SK-N-MC (cell line): ENCODE data around the gene LPAR1.

ENCODE experiments used
- DNase-seq: peaks from one replicate; pipeline ENCODE4 v3.0.0-alpha.2; 2011; ENCODE audit warnings: low read depth, low spot score
- H3K27ac ChIP-seq: fragments of 200-600 bp; sonication (generic); 2 replicates; pipeline ENCODE4 v1.5.1; 2016; ENCODE audit warnings: mixed run types
- H3K36me3 ChIP-seq: fragments of 200-600 bp; sonication (generic); 2 replicates; pipeline ENCODE4 v1.6.1; 2017; ENCODE audit warnings: antibody characterized with exemption, low read length, mixed read lengths; ENCODE audit not compliant: insufficient read depth
- H3K4me3 ChIP-seq: fragments of 200-600 bp; sonication (generic); 2 replicates; pipeline ENCODE4 v1.5.1; 2016
- H3K9ac ChIP-seq: fragments of 200-600 bp; sonication (generic); 2 replicates; pipeline ENCODE4 v1.8.0; 2017; ENCODE audit warnings: mixed run types, mixed read lengths; ENCODE audit not compliant: insufficient read length
- H3K9me3 ChIP-seq: fragments of 200-600 bp; sonication (generic); 2 replicates; pipeline ENCODE4 v1.6.1; 2017; ENCODE audit warnings: low read depth, mild to moderate bottlenecking, antibody characterized with exemption, low read length, moderate library complexity, mixed read lengths
- EZH2 ChIP-seq: fragments of 200-600 bp; sonication (generic); IDR thresholded peaks from one replicate; pipeline ENCODE4 v1.6.1; 2017; ENCODE audit warnings: antibody characterized with exemption
- FOXP2 ChIP-seq: optimal IDR thresholded peaks from 2 replicates; pipeline ENCODE3; 2011; ENCODE audit warnings: mild to moderate bottlenecking, moderate library complexity; ENCODE audit not compliant: insufficient read depth; ENCODE audit errors: extremely low read length, control extremely low read depth
- POLR2AphosphoS5 ChIP-seq: IDR thresholded peaks from 2 replicates; pipeline ENCODE4 v1.6.1; 2012; ENCODE audit warnings: mild to moderate bottlenecking, low read depth, low read length, borderline replicate concordance

LPAR1 gene

GRCh38 chr9:110936237-110936636, 102.0 kb downstream of the LPAR1 start:
- peaks cover 26% of the 10 kb centered on the region for H3K36me3 ChIP-seq

GRCh38 chr9:110935829-110936228, 102.4 kb downstream of the LPAR1 start:
- H3K36me3 ChIP-seq, result peaks cover 26% of the 10 kb centered on the region
- no peak overlapping the region for H3K27ac ChIP-seq

More at GRCh38 chr9:110936237-110936636, 102.0 kb downstream of the LPAR1 start:
- no peak overlapping the region for H3K4me3 ChIP-seq
- H3K27ac ChIP-seq, result no peak overlapping the region
- no peak for DNase-seq
- no peaks in the 10 kb centered on the region for H3K9me3 ChIP-seq
- no peak overlapping the region for H3K9ac ChIP-seq
- TF ChIP-seq EZH2, result no peak
- TF ChIP-seq POLR2AphosphoS5, result no peak
- no peak for TF ChIP-seq FOXP2

DNA sequence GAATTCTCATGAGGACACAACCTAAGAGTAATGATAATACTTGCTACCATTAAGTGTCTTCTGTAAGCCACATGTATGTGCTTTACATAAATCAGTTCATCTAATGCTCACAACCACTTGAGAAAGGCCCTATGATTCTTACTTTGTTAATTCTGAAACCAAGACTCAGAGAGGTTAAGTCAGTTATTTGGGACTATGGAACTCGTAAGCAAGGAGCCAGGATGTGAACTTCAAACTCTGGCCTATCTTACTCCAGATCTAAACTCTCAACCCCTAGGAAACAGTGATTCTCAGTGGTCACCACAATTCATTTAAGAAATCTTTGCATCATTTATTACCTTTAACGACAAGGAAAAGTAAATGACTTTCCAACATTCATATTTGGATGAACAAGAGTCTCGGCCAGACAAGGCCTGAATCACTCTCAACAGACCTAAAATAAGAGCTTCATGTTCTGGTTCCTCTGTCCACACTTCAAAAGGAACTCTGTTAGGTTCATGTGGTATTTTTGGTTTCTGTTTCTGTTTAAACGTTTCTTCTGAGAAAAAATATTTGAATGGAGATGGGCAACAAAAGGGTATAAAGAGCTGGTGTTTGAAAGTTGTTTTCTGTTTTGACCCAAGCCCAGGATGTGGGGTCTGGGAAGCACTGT, 104.8 kb downstream of the LPAR1 start:
- no peak for TF ChIP-seq POLR2AphosphoS5
- TF ChIP-seq EZH2, result no peak
- no peak for TF ChIP-seq FOXP2
- H3K36me3 ChIP-seq, result peaks cover 17% of the 10 kb centered on the region
- H3K27ac ChIP-seq, result peak overlapping the region; percentile 92
- H3K9ac ChIP-seq, result no peak overlapping the region
- H3K4me3 ChIP-seq, result peak overlapping the region; percentile 45
- H3K9me3 ChIP-seq, result no peaks in the 10 kb centered on the region
- no peak for DNase-seq

More at GRCh38 chr9:110935829-110936228, 102.4 kb downstream of the LPAR1 start:
- Histone ChIP-seq H3K9me3 (no peaks in the 10 kb centered on the region), H3K4me3 (no peak overlapping the region), H3K9ac (no peak overlapping the region)
- TF ChIP-seq POLR2AphosphoS5, result no peak
- DNase-seq, result no peak

DNA sequence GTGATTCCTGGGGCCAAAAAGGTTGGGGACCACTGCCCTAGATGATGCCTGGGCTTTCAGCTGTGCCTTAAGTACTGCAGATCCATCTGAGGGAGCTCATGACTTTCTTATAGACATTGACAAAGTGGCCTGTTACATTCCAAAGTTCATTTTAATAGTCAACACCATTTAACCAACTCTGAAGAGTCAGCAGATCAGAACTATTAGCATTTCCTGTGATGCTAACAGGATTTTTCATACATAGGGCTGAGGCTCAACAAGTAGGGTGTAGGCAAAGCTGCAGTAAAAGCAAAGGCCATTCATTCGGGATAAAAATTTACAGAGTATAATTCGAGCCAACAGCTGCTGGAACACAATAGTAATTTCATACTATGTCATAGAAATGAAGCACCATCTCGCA, 105.4 kb downstream of the LPAR1 start:
- Histone ChIP-seq H3K9ac (no peak overlapping the region), H3K36me3 (peaks cover 12% of the 10 kb centered on the region), H3K9me3 (no peaks in the 10 kb centered on the region), H3K27ac (peak overlapping the region; percentile 92), H3K4me3 (peak overlapping the region; percentile 45)
- peak; percentile 47 for DNase-seq
- TF ChIP-seq EZH2 (no peak), FOXP2 (no peak), POLR2AphosphoS5 (no peak)

DNA sequence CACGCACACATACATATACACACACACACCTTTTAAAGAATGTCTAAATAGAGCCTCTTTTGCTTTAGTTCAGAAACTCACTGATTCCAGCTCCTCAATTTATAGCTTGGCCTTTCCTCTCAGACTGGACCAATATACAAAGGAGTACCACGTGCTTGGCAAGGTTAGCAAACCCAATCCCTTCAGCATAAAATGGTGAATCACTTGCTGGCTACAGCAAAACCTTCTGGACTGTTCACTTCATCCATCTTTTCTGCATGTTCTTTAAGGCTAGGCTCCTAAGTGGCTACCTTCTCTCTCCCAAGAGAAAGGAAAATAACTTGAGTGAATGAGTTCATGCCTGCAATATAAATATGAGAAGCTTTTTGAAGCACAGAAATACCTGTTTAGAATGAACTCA, 109.7 kb downstream of the LPAR1 start:
- TF ChIP-seq EZH2, result no peak
- no peak for TF ChIP-seq POLR2AphosphoS5
- TF ChIP-seq FOXP2, result no peak

DNA sequence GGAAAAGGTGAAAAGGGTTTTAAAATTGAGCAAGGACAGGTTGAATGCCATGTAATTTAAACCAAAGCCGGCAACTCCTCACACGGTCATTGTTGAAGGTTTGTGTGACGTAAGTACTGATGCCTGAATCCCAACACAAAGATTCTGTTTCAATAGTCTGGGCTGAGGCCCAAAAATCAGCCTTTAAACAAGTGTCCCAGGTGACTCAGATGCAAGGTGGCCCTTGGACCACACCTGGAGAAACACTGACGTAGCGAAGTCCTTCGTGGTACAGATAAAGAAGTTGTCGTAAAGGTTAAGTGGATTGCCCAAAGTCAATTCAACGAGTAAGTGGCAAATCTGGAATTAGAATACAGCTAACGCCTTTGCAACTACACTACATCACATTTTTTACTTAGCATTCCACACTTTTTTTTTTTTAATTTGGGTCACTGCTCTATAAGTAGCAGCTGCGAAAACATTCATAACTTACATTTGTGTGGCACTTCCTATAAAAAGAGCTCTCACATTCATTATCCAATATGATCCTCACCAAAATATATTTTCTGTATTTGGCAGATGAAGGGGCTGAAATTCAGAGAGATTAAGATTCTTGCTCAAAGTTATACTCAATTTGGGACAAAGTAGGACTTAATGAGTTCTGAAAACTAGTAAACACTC, 111.3 kb downstream of the LPAR1 start:
- TF ChIP-seq FOXP2 (no peak), POLR2AphosphoS5 (no peak), EZH2 (no peak)
- no peak overlapping the region for H3K4me3 ChIP-seq
- H3K27ac ChIP-seq, result no peak overlapping the region
- no peaks in the 10 kb centered on the region; the same call in 1 of the 2 replicates for H3K9me3 ChIP-seq
- peaks cover 15% of the 10 kb centered on the region; the same call in 1 of the 2 replicates for H3K36me3 ChIP-seq
- H3K9ac ChIP-seq, result peak overlapping the region; percentile 19
- DNase-seq, result no peak

More for the DNA sequence above, 109.7 kb downstream of the LPAR1 start:
- no peak overlapping the region for H3K4me3 ChIP-seq
- H3K9ac ChIP-seq, result no peak overlapping the region
- DNase-seq, result no peak
- peaks cover 15% of the 10 kb centered on the region; the same call in 1 of the 2 replicates for H3K36me3 ChIP-seq
- H3K9me3 ChIP-seq, result no peaks in the 10 kb centered on the region; the same call in 1 of the 2 replicates
- H3K27ac ChIP-seq, result peak overlapping the region; percentile 45; the same call in 1 of the 2 replicates

DNA sequence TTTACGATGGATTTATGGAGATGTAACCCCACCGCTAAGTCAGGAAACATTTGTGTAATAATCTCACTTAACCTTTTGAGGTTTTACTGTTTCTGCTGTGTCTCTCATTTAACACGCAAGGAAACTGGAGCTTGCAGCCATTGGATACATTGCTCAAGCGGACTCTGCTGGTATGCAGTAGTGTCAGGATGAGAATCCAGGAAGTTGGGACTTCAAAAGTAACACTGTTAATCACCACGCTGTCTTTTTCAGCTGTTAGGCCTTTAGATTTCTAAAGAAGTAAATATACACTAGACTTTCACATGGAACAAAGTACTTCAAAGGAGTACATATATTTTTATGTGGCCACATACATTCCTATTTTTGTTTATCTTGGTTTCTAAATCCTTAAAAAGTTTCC, 114.7 kb downstream of the LPAR1 start:
- no peak for TF ChIP-seq EZH2
- no peak for TF ChIP-seq FOXP2
- TF ChIP-seq POLR2AphosphoS5, result no peak
- Histone ChIP-seq H3K27ac (peak overlapping the region; percentile 76), H3K9ac (no peak overlapping the region), H3K9me3 (no peaks in the 10 kb centered on the region; the same call in 1 of the 2 replicates), H3K4me3 (peak overlapping the region; percentile 41; the same call in 1 of the 2 replicates), H3K36me3 (peaks cover 14% of the 10 kb centered on the region; the same call in 1 of the 2 replicates)
- peak; percentile 65 for DNase-seq

DNA sequence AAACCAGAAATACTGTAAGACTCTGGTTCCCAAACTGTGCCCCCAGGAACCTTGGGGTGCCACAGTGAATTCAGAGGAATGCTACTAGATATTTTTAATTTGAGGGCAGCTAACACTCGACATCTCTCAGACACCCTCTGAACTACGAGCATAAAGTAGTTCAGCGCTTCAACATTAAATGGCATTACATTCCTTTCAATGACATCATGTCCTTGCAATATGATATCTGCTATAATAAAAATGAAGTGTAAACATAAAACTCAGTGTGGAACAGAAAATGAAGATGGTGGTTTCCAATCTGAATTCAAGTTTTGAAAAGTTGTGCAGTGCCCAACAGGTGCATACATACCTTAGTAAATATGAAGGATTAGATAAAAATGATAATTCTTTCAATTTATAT, 116.1 kb downstream of the LPAR1 start:
- no peak for TF ChIP-seq FOXP2
- no peak for TF ChIP-seq POLR2AphosphoS5
- TF ChIP-seq EZH2, result no peak
- no peaks in the 10 kb centered on the region; the same call in 1 of the 2 replicates for H3K9me3 ChIP-seq
- no peak for DNase-seq
- peaks cover 14% of the 10 kb centered on the region; the same call in 1 of the 2 replicates for H3K36me3 ChIP-seq
- H3K9ac ChIP-seq, result no peak overlapping the region
- no peak overlapping the region for H3K27ac ChIP-seq
- H3K4me3 ChIP-seq, result no peak overlapping the region

DNA sequence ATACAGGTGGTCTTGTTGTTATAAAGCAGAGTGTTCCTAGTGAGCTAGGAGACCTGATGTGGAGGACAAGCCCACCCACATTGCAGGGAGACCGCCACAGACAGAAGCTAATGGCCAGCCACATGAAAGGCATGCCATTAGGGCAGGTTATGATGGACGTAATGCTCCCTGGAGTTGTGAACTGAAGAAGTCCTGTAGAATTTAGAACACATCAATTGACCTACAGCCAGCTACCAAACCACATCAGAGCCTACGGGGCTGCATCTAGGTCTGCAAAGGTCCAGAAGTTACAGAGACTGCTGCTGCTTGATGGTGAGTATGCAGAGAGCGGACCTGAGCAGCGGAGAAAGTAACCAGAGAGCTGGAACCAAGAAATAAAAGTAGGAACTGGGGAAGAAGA, 116.6 kb downstream of the LPAR1 start:
- no peak overlapping the region for H3K9ac ChIP-seq
- TF ChIP-seq EZH2, result no peak
- no peak for TF ChIP-seq POLR2AphosphoS5
- no peak for TF ChIP-seq FOXP2
- no peak overlapping the region for H3K4me3 ChIP-seq
- no peaks in the 10 kb centered on the region; the same call in 1 of the 2 replicates for H3K9me3 ChIP-seq
- no peak for DNase-seq
- H3K27ac ChIP-seq, result no peak overlapping the region
- peaks cover 9% of the 10 kb centered on the region; the same call in 1 of the 2 replicates for H3K36me3 ChIP-seq
